K562 (cell line): ENCODE data around the gene CASP9. TPM values are rescaled to one million over a fixed set of nuclear protein-coding genes. Genes with fewer than 3 reads are reported as not detected.

Source experiments
- CBX3 ChIP-seq, 2 experiments: IDR thresholded peaks; 1 replicate in 1 of 2; 2 replicates in 1 of 2; pipeline ENCODE4 v1.6.1; 2012; ENCODE audit warnings: inconsistent platforms in 2 of 2, low read length in 2 of 2, borderline replicate concordance in 1 of 2, control low read depth in 1 of 2
- ETV6 ChIP-seq, 3 experiments: fragments of 150-350 bp in 1 of 3; sonication (generic) in 1 of 3; formaldehyde crosslinking in 1 of 3; IDR thresholded peaks; 2 replicates each; pipeline versions ENCODE4 v1.6.1 to v1.8.0; 2014 to 2022; ENCODE audit warnings: borderline replicate concordance in 2 of 3, low read depth in 2 of 3, antibody characterized with exemption in 1 of 3, low read length in 1 of 3, mild to moderate bottlenecking in 1 of 3, missing genetic modification reagents in 1 of 3
- FOXK1 ChIP-seq: sonication (generic); formaldehyde crosslinking; IDR thresholded peaks from 2 replicates; pipeline ENCODE4 v1.8.0; 2022; ENCODE audit warnings: missing genetic modification reagents, mild to moderate bottlenecking, borderline replicate concordance
- MYBL2 ChIP-seq, 2 experiments: fragments of 450-650 bp in 1 of 2; sonication (generic) in 1 of 2; formaldehyde crosslinking in 1 of 2; IDR thresholded peaks; 2 replicates each; pipeline versions ENCODE4 v1.6.1 to v1.8.1; 2017 to 2022; ENCODE audit warnings: borderline replicate concordance in 1 of 2, inconsistent platforms in 1 of 2, low read depth in 1 of 2, mild to moderate bottlenecking in 1 of 2, missing genetic modification reagents in 1 of 2, moderate library complexity in 1 of 2
- POLR2B ChIP-seq: fragments of 450-650 bp; IDR thresholded peaks from 2 replicates; pipeline ENCODE4 v1.6.1; 2018; ENCODE audit warnings: low read depth; ENCODE audit not compliant: partially characterized antibody
- SRSF1 ChIP-seq: fragments of 200-400 bp; formaldehyde crosslinking; IDR thresholded peaks from 2 replicates; pipeline ENCODE4 v1.6.1; 2017; ENCODE audit warnings: mild to moderate bottlenecking, low read depth, low read length, moderate library complexity
- TAF7 ChIP-seq: fragments of 450-650 bp; IDR thresholded peaks from 2 replicates; pipeline ENCODE4 v1.6.1; 2016; ENCODE audit warnings: missing genetic modification characterization, missing compliant biosample characterization
- XRCC3 ChIP-seq: fragments of 450-650 bp; IDR thresholded peaks from 2 replicates; pipeline ENCODE4 v1.6.1; 2017; ENCODE audit warnings: mild to moderate bottlenecking, moderate library complexity
- ZNF174 ChIP-seq: fragments of 250-450 bp; sonication (Bioruptor Pico); IDR thresholded peaks from 2 replicates; pipeline ENCODE4 v1.4.0; 2020; ENCODE audit warnings: mild to moderate bottlenecking
- ZNF23 ChIP-seq: fragments of 250-450 bp; sonication (Bioruptor Pico); IDR thresholded peaks from 2 replicates; pipeline ENCODE4 v1.4.0; 2020; ENCODE audit warnings: mild to moderate bottlenecking
- ZNF311 ChIP-seq: fragments of 250-450 bp; sonication (Bioruptor Pico); IDR thresholded peaks from 2 replicates; pipeline ENCODE4 v1.4.0; 2020; ENCODE audit warnings: mild to moderate bottlenecking, moderate library complexity
- polyA plus RNA-seq, 8 experiments: library from polyadenylated mRNA; depleted of rRNA in 4 of 8; stranded (reverse) in 5 of 8; unstranded in 3 of 8; fragments of >200 nt; fragmentation: Nextera tagmentation in 2 of 8; fragmentation: Illumina TruSeq in 1 of 8; extraction: Ambion mirVana in 2 of 8; extraction: Trizol in 1 of 8; gene quantifications; 2 replicates each; pipeline versions ENCODE4 v1.2.1 to v1.2.3, GENCODE V29; 2011 to 2014; ENCODE audit warnings: inconsistent platforms in 1 of 8, missing spikeins in 1 of 8
- total RNA-seq, 7 experiments: library from RNA; depleted of rRNA in 6 of 7; stranded (reverse); fragments of >200 nt in 6 of 7; fragmentation: Illumina TruSeq in 2 of 7; extraction: Trizol in 2 of 7; gene quantifications; 2 replicates each; pipeline versions ENCODE4 v1.2.1 to v1.2.3, GENCODE V29; 2011 to 2021; ENCODE audit warnings: low replicate concordance in 1 of 7
- TF ChIP-seq, protein P1 (sequence below): fragments of 250-450 bp; sonication (Bioruptor Pico); IDR thresholded peaks from 2 replicates; pipeline ENCODE4 v1.8.0; 2021; ENCODE audit warnings: mild to moderate bottlenecking, moderate library complexity
- TF ChIP-seq, protein P2 (sequence below): fragments of 450-650 bp; formaldehyde crosslinking; conservative IDR thresholded peaks from 2 replicates; pipeline ENCODE4 v1.4.0; 2022; ENCODE audit warnings: mild to moderate bottlenecking, missing genetic modification characterization
- TF ChIP-seq, protein P3 (sequence below), 2 experiments: fragments of 450-650 bp; formaldehyde crosslinking in 1 of 2; IDR thresholded peaks; 2 replicates each; pipeline versions ENCODE4 v1.4.0 to v1.6.1; 2014 to 2020; ENCODE audit warnings: mild to moderate bottlenecking in 2 of 2, borderline replicate concordance in 1 of 2, low read depth in 1 of 2

CASP9 gene
- total and polyA plus RNA-seq, 9 of the 15 experiments (the other 6 are each of a cell fraction or from before 2014, with no cell fraction given) = 10.8 to 54.1 (median 30.7) TPM

DNA sequence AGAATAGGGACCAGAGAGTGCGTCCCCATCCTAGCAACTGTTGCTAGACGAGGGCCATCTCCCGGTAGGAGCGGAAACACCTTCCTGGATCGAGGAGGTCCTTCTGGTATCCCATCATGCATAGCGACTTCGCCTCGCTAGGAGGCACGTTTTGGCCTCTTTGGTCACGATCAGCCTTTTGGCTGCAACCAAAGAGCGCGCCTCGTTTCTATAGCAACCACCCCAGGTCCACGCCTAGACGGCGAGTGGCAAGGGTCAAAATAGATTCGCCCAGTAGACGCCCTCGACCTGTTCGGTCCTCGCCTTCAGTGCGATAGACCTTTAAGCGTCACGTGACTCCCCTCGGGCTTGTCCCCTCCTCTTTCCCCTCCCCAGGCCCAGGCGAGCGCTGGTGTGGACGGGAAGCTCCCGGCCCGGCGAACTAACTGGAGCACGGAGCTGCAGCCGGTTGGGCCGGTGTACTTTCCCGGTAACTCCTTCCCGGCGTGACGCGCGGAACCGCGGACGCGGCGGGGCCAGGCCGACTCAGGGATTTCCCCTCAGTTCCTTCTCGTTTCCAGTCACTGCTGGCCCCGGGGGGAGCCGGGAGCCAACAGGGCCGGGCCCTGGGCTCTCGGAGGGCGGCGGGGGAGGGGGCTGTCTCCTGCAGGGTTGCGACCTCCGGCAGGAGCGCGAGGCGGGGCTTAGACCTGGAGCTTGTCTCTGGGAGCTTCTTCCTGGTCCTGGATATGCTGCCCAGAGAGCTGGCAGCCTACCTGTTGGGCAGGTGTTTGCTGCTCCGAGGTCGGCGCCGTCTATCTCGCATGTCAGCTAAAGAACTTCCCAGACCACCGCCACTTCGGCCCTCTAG lies 2.7 kb upstream of the CASP9 start, which contains the start of gene DNAJC16 (continued):
- TF ChIP-seq, protein P1, sequence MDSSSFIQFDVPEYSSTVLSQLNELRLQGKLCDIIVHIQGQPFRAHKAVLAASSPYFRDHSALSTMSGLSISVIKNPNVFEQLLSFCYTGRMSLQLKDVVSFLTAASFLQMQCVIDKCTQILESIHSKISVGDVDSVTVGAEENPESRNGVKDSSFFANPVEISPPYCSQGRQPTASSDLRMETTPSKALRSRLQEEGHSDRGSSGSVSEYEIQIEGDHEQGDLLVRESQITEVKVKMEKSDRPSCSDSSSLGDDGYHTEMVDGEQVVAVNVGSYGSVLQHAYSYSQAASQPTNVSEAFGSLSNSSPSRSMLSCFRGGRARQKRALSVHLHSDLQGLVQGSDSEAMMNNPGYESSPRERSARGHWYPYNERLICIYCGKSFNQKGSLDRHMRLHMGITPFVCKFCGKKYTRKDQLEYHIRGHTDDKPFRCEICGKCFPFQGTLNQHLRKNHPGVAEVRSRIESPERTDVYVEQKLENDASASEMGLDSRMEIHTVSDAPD = no peak
- no peak for TF ChIP-seq ZNF23
- no peak for TF ChIP-seq ZNF174 (CRISPR knock-in tag)
- no peak for TF ChIP-seq ZNF311
- TF ChIP-seq CBX3 (IDR thresholded peaks at IDR 0.05; ENCODE audit: borderline replicate concordance in 1 of 2, low read length in 2 of 2) = peak in 1 of 2 experiments; percentile 74; a peak in 1 of 3 replicates
- TF ChIP-seq, protein P2, sequence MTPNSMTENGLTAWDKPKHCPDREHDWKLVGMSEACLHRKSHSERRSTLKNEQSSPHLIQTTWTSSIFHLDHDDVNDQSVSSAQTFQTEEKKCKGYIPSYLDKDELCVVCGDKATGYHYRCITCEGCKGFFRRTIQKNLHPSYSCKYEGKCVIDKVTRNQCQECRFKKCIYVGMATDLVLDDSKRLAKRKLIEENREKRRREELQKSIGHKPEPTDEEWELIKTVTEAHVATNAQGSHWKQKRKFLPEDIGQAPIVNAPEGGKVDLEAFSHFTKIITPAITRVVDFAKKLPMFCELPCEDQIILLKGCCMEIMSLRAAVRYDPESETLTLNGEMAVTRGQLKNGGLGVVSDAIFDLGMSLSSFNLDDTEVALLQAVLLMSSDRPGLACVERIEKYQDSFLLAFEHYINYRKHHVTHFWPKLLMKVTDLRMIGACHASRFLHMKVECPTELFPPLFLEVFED (CRISPR knock-in tag) = no peak; the same call in 1 of the 2 replicates
- peak; percentile 88 for TF ChIP-seq POLR2B
- no peak for TF ChIP-seq XRCC3
- TF ChIP-seq, protein P3, sequence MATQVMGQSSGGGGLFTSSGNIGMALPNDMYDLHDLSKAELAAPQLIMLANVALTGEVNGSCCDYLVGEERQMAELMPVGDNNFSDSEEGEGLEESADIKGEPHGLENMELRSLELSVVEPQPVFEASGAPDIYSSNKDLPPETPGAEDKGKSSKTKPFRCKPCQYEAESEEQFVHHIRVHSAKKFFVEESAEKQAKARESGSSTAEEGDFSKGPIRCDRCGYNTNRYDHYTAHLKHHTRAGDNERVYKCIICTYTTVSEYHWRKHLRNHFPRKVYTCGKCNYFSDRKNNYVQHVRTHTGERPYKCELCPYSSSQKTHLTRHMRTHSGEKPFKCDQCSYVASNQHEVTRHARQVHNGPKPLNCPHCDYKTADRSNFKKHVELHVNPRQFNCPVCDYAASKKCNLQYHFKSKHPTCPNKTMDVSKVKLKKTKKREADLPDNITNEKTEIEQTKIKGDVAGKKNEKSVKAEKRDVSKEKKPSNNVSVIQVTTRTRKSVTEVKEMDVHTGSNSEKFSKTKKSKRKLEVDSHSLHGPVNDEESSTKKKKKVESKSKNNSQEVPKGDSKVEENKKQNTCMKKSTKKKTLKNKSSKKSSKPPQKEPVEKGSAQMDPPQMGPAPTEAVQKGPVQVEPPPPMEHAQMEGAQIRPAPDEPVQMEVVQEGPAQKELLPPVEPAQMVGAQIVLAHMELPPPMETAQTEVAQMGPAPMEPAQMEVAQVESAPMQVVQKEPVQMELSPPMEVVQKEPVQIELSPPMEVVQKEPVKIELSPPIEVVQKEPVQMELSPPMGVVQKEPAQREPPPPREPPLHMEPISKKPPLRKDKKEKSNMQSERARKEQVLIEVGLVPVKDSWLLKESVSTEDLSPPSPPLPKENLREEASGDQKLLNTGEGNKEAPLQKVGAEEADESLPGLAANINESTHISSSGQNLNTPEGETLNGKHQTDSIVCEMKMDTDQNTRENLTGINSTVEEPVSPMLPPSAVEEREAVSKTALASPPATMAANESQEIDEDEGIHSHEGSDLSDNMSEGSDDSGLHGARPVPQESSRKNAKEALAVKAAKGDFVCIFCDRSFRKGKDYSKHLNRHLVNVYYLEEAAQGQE (IDR thresholded peaks at IDR 0.05; ENCODE audit: borderline replicate concordance) = peak; percentile 96
- TF ChIP-seq, protein P3 (CRISPR knock-in tag; IDR thresholded peaks at IDR 0.05; ENCODE audit: low read depth) = 0 out of 2 replicates have a peak, but pooled peaks have one; percentile 65
- TF ChIP-seq TAF7 (tag) = peak; percentile 71
- TF ChIP-seq SRSF1 = no peak
- no peak for TF ChIP-seq MYBL2 (IDR thresholded peaks at IDR 0.05; ENCODE audit: low read depth)
- TF ChIP-seq MYBL2 (CRISPR knock-in tag; IDR thresholded peaks at IDR 0.05; ENCODE audit: borderline replicate concordance) = no peak
- TF ChIP-seq FOXK1 (CRISPR knock-in tag) = 0 out of 2 replicates have a peak, but pooled peaks have one; percentile 50
- peak in 1 of 2 experiments; percentile 56; a peak in 1 of 4 replicates for TF ChIP-seq ETV6 (IDR thresholded peaks at IDR 0.05; ENCODE audit: borderline replicate concordance in 1 of 2, low read depth in 2 of 2, low read length in 1 of 2)
- no peak for TF ChIP-seq ETV6 (CRISPR knock-in tag; IDR thresholded peaks at IDR 0.05; ENCODE audit: borderline replicate concordance)
